Activated naive CD8-positive, alpha-beta T cell treated with anti-CD3 and anti-CD28 coated beads, Interleukin-2, amount 50 U/mL, for 16 hours (primary cell): ENCODE data around the gene NAALADL1.
"Not testable (repeated sequence)": the region's sequence is repeated elsewhere in the genome, so short reads cannot be mapped to it uniquely, and the experiment has no call there.

Experiments used
- DNase-seq: peaks from one replicate; pipeline ENCODE4 v3.0.0-alpha.2; 2020; ENCODE audit warnings: low read depth, low spot score

NAALADL1 gene

GRCh38 chr11:65051398-65051858, 6.9 kb downstream of the NAALADL1 start:
- DNase-seq, result no peak

- no peak for DNase-seq
These were observed 10.6 kb downstream of the NAALADL1 start for GRCh38 chr11:65047581-65048422.

- no peak for DNase-seq
These were observed 12.6 kb downstream of the NAALADL1 start for GRCh38 chr11:65045728-65046127.

- DNase-seq, result no peak
These were observed 13.3 kb downstream of the NAALADL1 start for GRCh38 chr11:65045061-65045460.

GRCh38 chr11:65043881-65044501, 14.4 kb downstream of the NAALADL1 start:
- DNase-seq, result no peak

GRCh38 chr11:65042891-65043290, 15.5 kb downstream of the NAALADL1 start:
- no peak for DNase-seq

- DNase-seq, result peak; percentile 68
These were observed 17.3 kb downstream of the NAALADL1 start, which contains the start of gene SAC3D1 for GRCh38 chr11:65040847-65041622. Gene SAC3D1, plus strand, starts transcription at chr11:65041210. Its CDS starts 83 bp downstream, at chr11:65041293.

- no peak for DNase-seq
These were observed 17.9 kb downstream of the NAALADL1 start for GRCh38 chr11:65040520-65040846.

GRCh38 chr11:65036931-65037330, 21.4 kb downstream of the NAALADL1 start:
- no peak for DNase-seq

- no peak for DNase-seq
These were observed 22.8 kb downstream of the NAALADL1 start for GRCh38 chr11:65035579-65035978.

- DNase-seq, result no peak
These were observed 23.9 kb downstream of the NAALADL1 start for GRCh38 chr11:65034423-65034822.

- no peak for DNase-seq
These were observed 26.1 kb downstream of the NAALADL1 start for GRCh38 chr11:65032216-65032615.

- peak; percentile 79 for DNase-seq
These were observed 30.9 kb downstream of the NAALADL1 start, which contains the start of gene SNX15 for GRCh38 chr11:65027213-65028067. Gene SNX15, plus strand, starts transcription at chr11:65027439. Its CDS starts 99 bp downstream, at chr11:65027538.

- no peak for DNase-seq
These were observed 31.5 kb downstream of the NAALADL1 start for GRCh38 chr11:65026810-65027209.

GRCh38 chr11:65023502-65023901, 34.9 kb downstream of the NAALADL1 start:
- not testable (repeated sequence) for DNase-seq

GRCh38 chr11:65021509-65021908, 36.8 kb downstream of the NAALADL1 start:
- no peak for DNase-seq

- no peak for DNase-seq
These were observed 37.4 kb downstream of the NAALADL1 start for GRCh38 chr11:65021003-65021402.

GRCh38 chr11:65019824-65020223, 38.5 kb downstream of the NAALADL1 start:
- no peak for DNase-seq

- DNase-seq, result no peak
These were observed 40.4 kb downstream of the NAALADL1 start for GRCh38 chr11:65017937-65018336.

GRCh38 chr11:65016705-65017104, 41.6 kb downstream of the NAALADL1 start:
- no peak for DNase-seq

GRCh38 chr11:65014726-65015227, 43.6 kb downstream of the NAALADL1 start:
- no peak for DNase-seq
